ENCODE measurements around the gene CDK5.

- TF ChIP-seq CTCF (IDR thresholded peaks at IDR 0.05 in 4 of 5, conservative IDR thresholded peaks at IDR 0.05 in 1 of 5) (no peak), POLR2A (IDR thresholded peaks at IDR 0.05) (no peak)
Observed at GRCh38 chr7:151015967-151016366, 41.7 kb downstream of the CDK5 start.
